HEK293T (cell line): ENCODE measurements around the gene IGF2BP2.
A peak's percentile ranks its signal among the peaks of the same experiment; 100 is the strongest.

Source experiments
- CTCF ChIA-PET: fragments of 350-600 bp; formaldehyde crosslinking; extraction: SDS; loops from one replicate; lab custom pipeline; 2021; ENCODE audit warnings: antibody characterized with exemption, inconsistent platforms; lab: Yijun Ruan, JAX
- POLR2A ChIA-PET: fragments of 350-600 bp; formaldehyde crosslinking; extraction: SDS; loops from one replicate; lab custom pipeline; 2020; ENCODE audit warnings: antibody characterized with exemption, inconsistent platforms; lab: Yijun Ruan, JAX
- DNase-seq: peaks from one replicate; pipeline ENCODE4 v3.0.0; 2012; ENCODE audit warnings: mixed read lengths; ENCODE audit errors: extremely low spot score
- ARNT ChIP-seq: fragments of 450-650 bp; IDR thresholded peaks from 2 replicates; pipeline ENCODE4 v1.6.1; 2017; ENCODE audit warnings: mild to moderate bottlenecking
- BHLHE40 ChIP-seq: fragments of 450-650 bp; IDR thresholded peaks from 2 replicates; pipeline ENCODE4 v1.6.1; 2016; ENCODE audit warnings: mild to moderate bottlenecking, moderate library complexity, borderline replicate concordance
- CTBP1 ChIP-seq: fragments of 450-650 bp; IDR thresholded peaks from 2 replicates; pipeline ENCODE4 v1.6.1; 2016; ENCODE audit warnings: borderline replicate concordance
- ELF4 ChIP-seq: fragments of 450-650 bp; IDR thresholded peaks from 2 replicates; pipeline ENCODE4 v1.6.1; 2017; ENCODE audit warnings: antibody characterized with exemption
- FOXA1 ChIP-seq: fragments of 450-650 bp; IDR thresholded peaks from 2 replicates; pipeline ENCODE4 v1.6.1; 2016; ENCODE audit warnings: mild to moderate bottlenecking
- FOXK2 ChIP-seq: fragments of 450-650 bp; IDR thresholded peaks from 2 replicates; pipeline ENCODE4 v1.6.1; 2016; ENCODE audit warnings: mild to moderate bottlenecking
- FOXM1 ChIP-seq: fragments of 450-650 bp; IDR thresholded peaks from 2 replicates; pipeline ENCODE4 v1.6.1; 2017; ENCODE audit warnings: mild to moderate bottlenecking, borderline replicate concordance
- HDGF ChIP-seq: fragments of 450-650 bp; IDR thresholded peaks from 2 replicates; pipeline ENCODE4 v1.6.1; 2017; ENCODE audit warnings: antibody characterized with exemption, borderline replicate concordance
- L3MBTL2 ChIP-seq: fragments of 450-650 bp; conservative IDR thresholded peaks from 2 replicates; pipeline ENCODE4 v1.6.1; 2016; ENCODE audit warnings: mild to moderate bottlenecking
- LEF1 ChIP-seq: fragments of 450-650 bp; IDR thresholded peaks from 2 replicates; pipeline ENCODE4 v1.6.1; 2017; ENCODE audit warnings: mild to moderate bottlenecking, borderline replicate concordance
- NFRKB ChIP-seq: fragments of 450-650 bp; IDR thresholded peaks from 2 replicates; pipeline ENCODE4 v1.6.1; 2016; ENCODE audit warnings: mild to moderate bottlenecking, moderate library complexity
- PKNOX1 ChIP-seq: fragments of 450-650 bp; IDR thresholded peaks from 2 replicates; pipeline ENCODE4 v1.6.1; 2016
- SP1 ChIP-seq: fragments of 450-650 bp; IDR thresholded peaks from 2 replicates; pipeline ENCODE4 v1.6.1; 2017
- SUZ12 ChIP-seq: fragments of 450-650 bp; IDR thresholded peaks from 2 replicates; pipeline ENCODE4 v1.6.1; 2016; ENCODE audit warnings: mild to moderate bottlenecking
- TARDBP ChIP-seq: fragments of 450-650 bp; IDR thresholded peaks from 2 replicates; pipeline ENCODE4 v1.6.1; 2016
- ZNF384 ChIP-seq: fragments of 450-650 bp; IDR thresholded peaks from 2 replicates; pipeline ENCODE4 v1.6.1; 2016

IGF2BP2 gene

GRCh38 chr3:185713015-185713414 lies 111.8 kb downstream of the IGF2BP2 start:
- POLR2A ChIA-PET, result no interaction called here
- CTCF ChIA-PET, result no interaction called here
- TF ChIP-seq ARNT (no peak), BHLHE40 (no peak), SP1 (no peak), CTBP1 (no peak), HDGF (no peak), SUZ12 (no peak), FOXA1 (no peak), LEF1 (no peak), ELF4 (no peak), PKNOX1 (no peak)
- no peak for DNase-seq

- TF ChIP-seq FOXA1, result no peak
- no peak for TF ChIP-seq FOXK2
- POLR2A ChIA-PET, result no interaction called here
- no peak for DNase-seq
- CTCF ChIA-PET, result interaction anchor here (1.1 kb wide), 1 partner anchor 56 kb away, joined by 3 read pairs; no protein-coding TSS in a partner anchor
These were observed 112.5 kb downstream of the IGF2BP2 start for GRCh38 chr3:185712337-185712736.

GRCh38 chr3:185711255-185711870 lies 113.5 kb downstream of the IGF2BP2 start:
- ChIA-PET POLR2A (no interaction called here), CTCF (interaction anchor here (1.1 kb wide), 1 partner anchor 57 kb away, joined by 3 read pairs; no protein-coding TSS in a partner anchor)
- no peak for DNase-seq
- TF ChIP-seq PKNOX1 (no peak), HDGF (no peak), L3MBTL2 (no peak), CTBP1 (no peak), FOXA1 (no peak), FOXK2 (no peak), NFRKB (no peak), ARNT (no peak), SP1 (no peak), ELF4 (no peak), TARDBP (no peak), BHLHE40 (no peak), ZNF384 (no peak), LEF1 (no peak), FOXM1 (no peak), SUZ12 (no peak)

GRCh38 chr3:185709251-185709955 lies 115.4 kb downstream of the IGF2BP2 start:
- ChIA-PET POLR2A (no interaction called here), CTCF (no interaction called here)
- TF ChIP-seq LEF1, result no peak
- TF ChIP-seq L3MBTL2, result peak; percentile 18; the same call in 1 of the 2 replicates

GRCh38 chr3:185708392-185708791 lies 116.5 kb downstream of the IGF2BP2 start:
- CTCF ChIA-PET, result interaction anchor here (0.6 to 0.8 kb wide), 2 partner anchors 124 to 360 kb away, joined by 3 read pairs; no protein-coding TSS in a partner anchor
- POLR2A ChIA-PET, result no interaction called here
- DNase-seq, result no peak
- no peak for TF ChIP-seq BHLHE40
- no peak for TF ChIP-seq FOXK2
- no peak for TF ChIP-seq NFRKB
- TF ChIP-seq FOXM1, result no peak
- no peak for TF ChIP-seq L3MBTL2
- no peak for TF ChIP-seq SUZ12
- no peak for TF ChIP-seq ZNF384
- no peak for TF ChIP-seq ARNT

More at GRCh38 chr3:185709251-185709955, 115.4 kb downstream of the IGF2BP2 start:
- DNase-seq, result no peak

GRCh38 chr3:185705498-185705897 lies 119.3 kb downstream of the IGF2BP2 start:
- no peak for DNase-seq
- POLR2A ChIA-PET, result no interaction called here
- TF ChIP-seq SUZ12 (no peak), FOXA1 (no peak), CTBP1 (no peak), ZNF384 (no peak)
- CTCF ChIA-PET, result no interaction called here
